ENCODE measurements around the gene PRSS12. TPM values are rescaled to one million over a fixed set of nuclear protein-coding genes. Genes with fewer than 3 reads are reported as not detected.

The PRSS12 gene
- total and polyA plus RNA-seq, 2 donors (not counting 3 experiments of a cell fraction or from before 2014, with no cell fraction given), result 0.22 to 0.55 TPM

GRCh38 chr4:118279328-118279727 is 73.5 kb downstream of the PRSS12 start:
- Histone ChIP-seq H3K9me3 (replicated peaks; ENCODE audit: control insufficient read depth, insufficient read depth, low read length) (no peaks in the 10 kb centered on the region), H4K20me1 (replicated peaks; ENCODE audit: control insufficient read depth, extremely low read depth, insufficient read depth, low read length) (no peaks in the 10 kb centered on the region), H3K9ac (replicated peaks; ENCODE audit: extremely low read depth, insufficient read depth, low read length) (peak overlapping the region; percentile 88), H3K79me2 (ENCODE audit: control insufficient read depth, insufficient read depth, low read length) (peaks cover 14% of the 10 kb centered on the region), H3K4me1 (ENCODE audit: control insufficient read depth, extremely low read depth, insufficient read depth, low read length) (peaks cover 13% of the 10 kb centered on the region), H2AFZ (ENCODE audit: low read depth, low read length) (no peak overlapping the region), H3K36me3 (ENCODE audit: control insufficient read depth in 2 of 2, extremely low read depth in 1 of 2, insufficient read depth in 2 of 2, low read length in 2 of 2) (peaks cover 3 to 4% of the 10 kb centered on the region in 2 experiments), H3K27ac (ENCODE audit: insufficient read depth, low read depth, low read length) (peak overlapping the region; percentile 75), H3K4me2 (ENCODE audit: insufficient read depth, low read length) (peak overlapping the region; percentile 95), H3K9me1 (replicated peaks; ENCODE audit: control insufficient read depth, extremely low read depth, insufficient read depth, low read length) (no peaks in the 10 kb centered on the region), H3K4me3 (replicated peaks in 1 of 3; ENCODE audit: insufficient read depth in 1 of 3, low read depth in 1 of 3, low read length in 3 of 3) (peak overlapping the region; percentile 89 to 99 (median 98)), H3K27me3 (ENCODE audit: control insufficient read depth in 2 of 2, insufficient read depth in 2 of 2, low read length in 2 of 2) (peaks cover under 1% of the 10 kb centered on the region in 2 experiments)
- peak; percentile 50 for TF ChIP-seq GATA2 (IDR thresholded peaks at IDR 0.05; ENCODE audit: insufficient read depth, insufficient read length, low read depth, low read length)
- no peak for TF ChIP-seq MYC (IDR thresholded peaks at IDR 0.05; ENCODE audit: low read depth, low read length)
- ChIA-PET POLR2A (no interaction called here), CTCF (interaction anchor here (1.0 kb wide), 1 partner anchor 74 kb away, joined by 4 read pairs; no protein-coding TSS in a partner anchor)
- DNase-seq (ENCODE audit: low read depth, low spot score), result no peak
- peak; percentile 42 for FAIRE-seq
- intact Hi-C loops (cut with micrococcal nuclease) (loop anchor here (5.0 to 10.0 kb wide), 2 partner anchors 405 to 1747 kb away; partner anchors contain the start of gene METTL14), dilution Hi-C loops (cut with MboI; ENCODE audit: extremely low pct_ligation_motif_present, low sequenced_read_pairs) (no loop called here)
- no TSS peak for BruUV-seq (replicated peaks)

DNA sequence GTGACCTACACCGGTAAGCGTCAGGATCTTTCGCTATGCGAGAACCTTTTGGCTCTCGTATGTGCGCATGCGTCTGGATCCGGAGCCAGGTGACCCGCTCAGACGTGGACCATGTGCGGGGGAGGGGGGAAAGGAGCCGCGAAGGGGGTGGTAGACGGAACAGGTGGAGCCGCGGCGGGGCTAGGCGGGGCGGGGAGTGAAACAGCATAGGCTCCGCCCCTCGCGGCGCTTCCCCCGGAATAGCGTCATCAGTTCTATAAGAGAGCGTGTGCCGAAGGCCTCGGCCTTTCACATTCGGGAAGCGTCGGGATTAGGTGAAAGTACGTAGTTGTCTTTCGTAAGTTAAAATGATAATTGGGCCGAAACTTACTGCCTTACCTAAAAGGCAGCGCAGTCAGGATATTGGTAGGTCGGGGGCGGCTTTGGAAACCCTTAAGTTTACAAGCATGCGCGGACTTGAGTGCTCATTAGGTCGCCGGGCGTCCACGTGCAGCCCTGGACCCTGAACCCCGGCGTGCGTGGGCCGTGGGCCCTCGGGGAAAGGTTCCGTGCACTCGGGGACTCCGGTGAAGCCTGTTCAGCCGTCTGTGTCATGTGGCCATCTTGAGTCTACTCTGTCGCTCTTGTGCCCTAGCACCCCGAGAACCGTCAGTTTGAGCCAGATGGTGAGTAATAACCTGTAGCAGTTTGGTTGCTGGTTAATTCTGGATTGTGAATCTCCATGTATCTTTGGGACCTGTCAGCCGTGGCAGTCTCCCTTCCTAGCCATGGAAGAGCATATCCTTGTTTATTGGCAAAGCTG is 74.1 kb downstream of the PRSS12 start:
- Histone ChIP-seq H3K4me3 (replicated peaks in 1 of 3; ENCODE audit: insufficient read depth in 1 of 3, low read depth in 1 of 3, low read length in 3 of 3) (peak overlapping the region; percentile 89 to 99 (median 98)), H3K4me2 (ENCODE audit: insufficient read depth, low read length) (peak overlapping the region; percentile 95), H3K79me2 (ENCODE audit: control insufficient read depth, insufficient read depth, low read length) (peaks cover 14% of the 10 kb centered on the region), H3K9ac (replicated peaks; ENCODE audit: extremely low read depth, insufficient read depth, low read length) (peak overlapping the region; percentile 88), H3K9me3 (replicated peaks; ENCODE audit: control insufficient read depth, insufficient read depth, low read length) (no peaks in the 10 kb centered on the region), H3K4me1 (ENCODE audit: control insufficient read depth, extremely low read depth, insufficient read depth, low read length) (peaks cover 13% of the 10 kb centered on the region), H3K27me3 (ENCODE audit: control insufficient read depth in 2 of 2, insufficient read depth in 2 of 2, low read length in 2 of 2) (peaks cover 6% of the 10 kb centered on the region in 2 experiments), H3K27ac (ENCODE audit: insufficient read depth, low read depth, low read length) (peak overlapping the region; percentile 75), H3K36me3 (ENCODE audit: control insufficient read depth in 2 of 2, extremely low read depth in 1 of 2, insufficient read depth in 2 of 2, low read length in 2 of 2) (peaks cover 3 to 4% of the 10 kb centered on the region in 2 experiments), H4K20me1 (replicated peaks; ENCODE audit: control insufficient read depth, extremely low read depth, insufficient read depth, low read length) (no peaks in the 10 kb centered on the region), H3K9me1 (replicated peaks; ENCODE audit: control insufficient read depth, extremely low read depth, insufficient read depth, low read length) (no peaks in the 10 kb centered on the region), H2AFZ (ENCODE audit: low read depth, low read length) (peak overlapping the region; percentile 91)
- intact Hi-C loops (cut with micrococcal nuclease) (loop anchor here (5.0 to 10.0 kb wide), 2 partner anchors 406 to 1746 kb away; partner anchors contain the start of gene METTL14), dilution Hi-C loops (cut with MboI; ENCODE audit: extremely low pct_ligation_motif_present, low sequenced_read_pairs) (no loop called here)
- FAIRE-seq (peak; percentile 96), DNase-seq (ENCODE audit: low read depth, low spot score) (peak; percentile 91)
- ChIA-PET CTCF (interaction anchor here (1.0 kb wide), 1 partner anchor 75 kb away, joined by 4 read pairs; no protein-coding TSS in a partner anchor), POLR2A (no interaction called here)
- BruUV-seq (replicated peaks), result no TSS peak
- TF ChIP-seq, protein P1, sequence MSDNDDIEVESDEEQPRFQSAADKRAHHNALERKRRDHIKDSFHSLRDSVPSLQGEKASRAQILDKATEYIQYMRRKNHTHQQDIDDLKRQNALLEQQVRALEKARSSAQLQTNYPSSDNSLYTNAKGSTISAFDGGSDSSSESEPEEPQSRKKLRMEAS (IDR thresholded peaks at IDR 0.05; ENCODE audit: insufficient read depth, insufficient read length), result peak; percentile 40
- TF ChIP-seq MYC (IDR thresholded peaks at IDR 0.05; ENCODE audit: low read depth, low read length), result no peak
- TF ChIP-seq JUN (IDR thresholded peaks at IDR 0.05; ENCODE audit: borderline replicate concordance, insufficient read depth, insufficient read length, low read depth), result no peak
- peak; percentile 99 for TF ChIP-seq POLR2A (IDR thresholded peaks at IDR 0.05; ENCODE audit: low read depth, low read length)
- peak; percentile 100 for TF ChIP-seq POLR2AphosphoS5 (IDR thresholded peaks at IDR 0.05; ENCODE audit: insufficient read depth, low read depth, low read length)

All from endothelial cell of umbilical vein (primary cell).